GDM1 (cell line): ENCODE data around the gene NABP1.

Experiments
- DNase-seq: peaks from one replicate; lab custom pipeline; 2025; lab: John Stamatoyannopoulos, UW

The NABP1 gene

DNA sequence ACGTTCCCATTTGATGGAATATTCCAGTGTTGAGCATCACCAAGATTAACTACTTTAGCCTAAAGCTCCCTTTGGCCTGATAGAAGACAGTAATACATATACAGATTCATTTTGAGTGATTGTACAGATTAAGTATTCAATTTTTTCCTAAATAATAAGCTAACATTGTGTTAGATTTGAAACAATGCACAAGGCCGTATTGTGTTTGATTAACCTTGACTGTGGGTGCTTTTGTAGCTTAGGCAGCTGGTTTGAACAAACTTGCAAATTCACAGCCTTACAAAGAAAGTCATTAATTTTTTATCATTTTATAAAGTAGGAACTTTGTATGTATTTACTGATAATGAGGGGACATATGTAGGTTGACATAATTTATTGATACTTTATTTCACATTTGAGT lies 29.6 kb downstream of the NABP1 start:
- no peak for DNase-seq

- no peak for DNase-seq
Observed at GRCh38 chr2:191710411-191710900, 32.5 kb downstream of the NABP1 start.

DNA sequence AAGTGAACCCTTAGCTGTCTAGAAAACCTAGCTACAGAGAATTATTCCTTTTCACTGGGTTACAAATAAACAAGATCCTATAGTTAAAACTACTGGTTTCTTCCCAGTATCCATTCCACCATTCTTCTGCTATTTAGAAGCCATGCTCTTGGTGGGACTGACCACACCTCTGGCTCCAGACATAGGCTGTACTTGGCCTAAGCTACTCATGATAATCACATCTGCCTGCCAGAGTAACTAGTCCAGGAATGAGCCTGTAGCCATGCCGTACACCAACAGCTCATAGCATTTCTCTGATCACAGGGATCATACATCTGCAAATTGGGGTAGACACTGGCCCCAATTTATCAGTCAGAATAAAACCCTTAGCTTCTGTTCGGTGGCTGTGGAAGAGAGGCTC lies 33.7 kb downstream of the NABP1 start:
- no peak for DNase-seq

- no peak for DNase-seq
Observed at GRCh38 chr2:191713837-191714236, 35.9 kb downstream of the NABP1 start.

GRCh38 chr2:191714925-191715324 lies 37.0 kb downstream of the NABP1 start:
- DNase-seq, result no peak

DNA sequence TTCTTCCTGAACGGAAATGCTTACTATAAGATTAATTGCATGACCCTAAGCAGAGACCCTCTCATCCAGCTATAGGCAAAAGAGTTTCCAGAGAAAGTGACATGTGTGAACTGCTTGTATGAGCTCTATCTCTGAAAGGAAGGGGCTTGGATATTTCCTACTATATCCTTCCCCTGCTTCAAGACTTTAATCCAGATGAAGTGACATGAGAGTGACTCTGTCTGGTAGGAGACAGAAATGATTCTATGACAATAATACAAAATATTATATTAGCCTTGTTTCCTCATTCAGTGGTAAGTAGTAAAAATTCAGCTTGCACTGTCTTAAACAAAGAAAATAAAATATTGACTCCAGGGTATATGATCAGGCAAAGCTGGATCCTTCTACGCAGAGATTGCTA lies 37.5 kb downstream of the NABP1 start:
- DNase-seq, result no peak

- DNase-seq, result no peak
Observed at GRCh38 chr2:191719261-191719660, 41.3 kb downstream of the NABP1 start.

DNA sequence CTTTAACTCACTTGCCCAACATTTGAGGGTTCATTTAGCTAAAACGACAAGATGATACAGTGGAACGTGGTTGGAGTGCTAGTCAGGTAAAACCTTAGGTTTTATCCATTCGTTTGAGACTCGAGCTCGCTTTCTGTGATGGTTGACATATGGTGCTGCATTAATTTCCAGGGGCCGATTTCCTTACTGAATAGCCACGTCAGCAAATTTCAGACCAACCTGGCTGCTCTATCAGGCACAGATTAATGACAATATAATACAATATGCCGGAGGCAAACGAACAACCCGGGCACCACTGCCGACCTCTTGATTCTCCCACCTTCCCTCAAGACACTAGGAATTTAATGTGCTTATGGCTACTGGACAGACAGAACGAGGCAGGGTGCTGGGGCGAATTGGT lies 42.0 kb downstream of the NABP1 start:
- no peak for DNase-seq

DNA sequence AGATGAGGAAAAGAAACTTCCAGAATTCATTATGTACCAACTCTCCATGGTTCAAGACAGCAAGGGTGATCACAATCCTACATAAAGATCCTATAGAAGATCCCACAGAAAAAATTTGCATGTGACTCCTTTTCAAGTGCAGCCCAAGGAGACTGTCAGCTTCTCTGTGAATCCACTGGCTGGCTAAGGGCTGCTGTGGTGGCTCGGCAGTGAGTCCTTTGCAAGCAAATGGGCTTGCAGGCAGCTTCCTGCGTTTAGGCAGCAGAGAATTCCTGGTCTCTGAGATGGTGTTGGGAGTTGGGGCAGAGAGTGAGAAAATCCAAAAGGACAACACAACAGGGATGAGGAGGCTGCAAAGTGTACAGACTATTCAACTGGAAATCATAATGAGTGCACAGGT lies 43.4 kb downstream of the NABP1 start:
- DNase-seq, result no peak

DNA sequence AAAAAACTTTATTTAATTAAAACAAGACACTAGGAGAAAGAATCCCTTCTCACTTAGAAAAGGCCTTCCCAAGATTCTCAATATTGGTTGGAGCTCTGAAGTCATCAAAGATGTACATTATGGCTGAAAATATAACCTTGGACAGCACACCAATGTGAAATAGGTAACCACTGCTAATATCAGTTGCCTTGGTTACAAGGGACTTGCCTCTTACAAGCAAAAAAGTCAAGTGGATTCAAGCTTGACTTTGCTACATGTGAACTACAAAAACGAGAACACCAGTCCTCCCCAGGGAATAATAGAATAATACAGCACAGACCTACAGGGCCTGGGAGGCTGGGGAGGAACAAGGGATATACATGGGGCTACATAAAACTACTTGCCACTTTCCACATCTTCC lies 46.1 kb downstream of the NABP1 start:
- no peak for DNase-seq

- no peak for DNase-seq
Observed at GRCh38 chr2:191728750-191729624, 51.1 kb downstream of the NABP1 start.

DNA sequence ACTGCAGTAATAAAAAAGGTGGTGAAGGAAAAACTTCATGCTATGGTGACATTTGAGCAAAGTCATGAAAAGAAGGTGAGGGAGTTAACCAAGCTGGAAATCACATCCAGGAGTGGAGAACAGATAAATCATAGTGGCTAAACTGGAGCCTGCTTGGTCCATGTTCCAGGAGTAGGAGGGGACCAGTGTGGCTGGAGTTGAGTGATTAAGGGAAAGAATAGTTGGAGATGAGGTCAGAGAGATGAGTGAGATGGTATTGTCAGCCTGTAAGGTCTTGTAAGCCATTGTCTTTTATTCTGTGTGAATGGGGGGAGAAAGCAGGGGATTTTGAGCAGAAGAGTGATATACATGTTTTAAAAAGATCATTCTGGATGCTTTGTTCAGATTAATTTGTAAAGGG lies 52.3 kb downstream of the NABP1 start:
- no peak for DNase-seq
